ENCODE results near the gene CTDSP1.
A peak's percentile ranks its signal among the peaks of the same experiment; 100 is the strongest.

The CTDSP1 gene

GRCh38 chr2:218399391-218400166 lies at the start of gene CTDSP1:
Gene CTDSP1 (plus strand): TSS chr2:218399868. CDS start chr2:218400091, 223 bp downstream.
- peak; percentile 99 for DNase-seq

GRCh38 chr2:218354045-218354444 lies 45.6 kb upstream of the CTDSP1 start:
- no peak for DNase-seq

- no peak for DNase-seq
Observed at GRCh38 chr2:218354850-218355443, 44.7 kb upstream of the CTDSP1 start.

GRCh38 chr2:218357236-218358177 lies 42.2 kb upstream of the CTDSP1 start:
- no peak for DNase-seq

- DNase-seq = no peak
Observed at GRCh38 chr2:218360453-218360852, 39.2 kb upstream of the CTDSP1 start.

GRCh38 chr2:218362606-218363005 lies 37.1 kb upstream of the CTDSP1 start:
- DNase-seq = no peak

- DNase-seq = no peak
Observed at GRCh38 chr2:218363736-218364135, 35.9 kb upstream of the CTDSP1 start.

- DNase-seq = no peak
Observed at GRCh38 chr2:218364196-218364595, 35.5 kb upstream of the CTDSP1 start.

- DNase-seq = no peak
Observed at GRCh38 chr2:218366621-218367414, 32.9 kb upstream of the CTDSP1 start.

- peak; percentile 92 for DNase-seq
Observed at GRCh38 chr2:218367415-218368149, 32.1 kb upstream of the CTDSP1 start.

GRCh38 chr2:218368150-218368528 lies 31.5 kb upstream of the CTDSP1 start:
- DNase-seq = no peak

- no peak for DNase-seq
Observed at GRCh38 chr2:218368621-218369153, 31.0 kb upstream of the CTDSP1 start.

- no peak for DNase-seq
Observed at GRCh38 chr2:218369330-218369729, 30.3 kb upstream of the CTDSP1 start.

GRCh38 chr2:218370410-218371063 lies 29.1 kb upstream of the CTDSP1 start:
- DNase-seq = no peak

GRCh38 chr2:218371983-218372350 lies 27.7 kb upstream of the CTDSP1 start:
- no peak for DNase-seq

GRCh38 chr2:218374795-218375194 lies 24.9 kb upstream of the CTDSP1 start:
- no peak for DNase-seq

GRCh38 chr2:218375212-218375611 lies 24.5 kb upstream of the CTDSP1 start:
- DNase-seq = no peak

- no peak for DNase-seq
Observed at GRCh38 chr2:218378053-218378452, 21.6 kb upstream of the CTDSP1 start.

GRCh38 chr2:218381916-218382366 lies 17.7 kb upstream of the CTDSP1 start, which contains the start of gene SLC11A1:
Gene SLC11A1 (plus strand): TSS chr2:218382273. CDS start chr2:218382369, 96 bp downstream.
- peak; percentile 61 for DNase-seq

- DNase-seq = no peak
Observed at GRCh38 chr2:218382785-218383184, 16.9 kb upstream of the CTDSP1 start.

Data from femur (tissue), 1 donor.